22Rv1 (cell line): ENCODE data around the gene RNF181.

Experiments used
- H3K27ac ChIP-seq: fragments of 450-650 bp; 2 replicates; pipeline ENCODE4 v1.5.1; 2017
- ZFX ChIP-seq: fragments of 450-650 bp; IDR thresholded peaks from 2 replicates; pipeline ENCODE4 v1.6.1; 2017; ENCODE audit warnings: antibody characterized with exemption, borderline replicate concordance
- TF ChIP-seq, protein P1 (sequence below): fragments of 450-650 bp; IDR thresholded peaks from 2 replicates; pipeline ENCODE4 v1.5.1; 2017; ENCODE audit warnings: mild to moderate bottlenecking

Gene RNF181

DNA sequence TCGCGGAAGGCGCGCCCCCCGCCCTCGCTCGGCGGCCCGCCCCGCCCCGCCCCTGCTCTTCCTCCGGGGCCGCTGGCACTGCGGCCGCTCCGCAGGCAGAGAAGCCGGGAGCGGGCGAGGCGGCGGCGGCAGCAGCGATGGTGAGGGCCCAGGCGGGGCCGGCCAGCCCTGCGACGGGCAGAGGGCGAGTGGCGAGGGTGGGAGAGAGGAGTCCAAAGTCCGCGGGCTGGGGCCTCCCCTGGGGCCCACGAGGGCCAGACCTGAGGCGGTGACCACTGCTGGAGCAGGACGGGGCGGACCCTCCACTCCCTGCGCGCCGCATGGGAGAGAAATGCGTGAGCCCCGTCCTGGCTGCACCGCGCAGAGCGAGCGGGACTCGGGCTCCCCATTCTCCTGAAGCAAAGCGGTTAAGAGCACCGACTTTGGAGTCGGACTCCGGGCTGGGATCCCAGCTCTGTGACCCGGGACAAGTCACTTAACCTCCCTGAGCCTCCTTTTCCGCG is 11.1 kb upstream of the RNF181 start, which contains the start of gene VAMP5:
TSS of gene VAMP5 (plus strand) at position 78 of the 503 bp plus-strand sequence. CDS start at position 138, 60 bp downstream.
- TF ChIP-seq, protein P1, sequence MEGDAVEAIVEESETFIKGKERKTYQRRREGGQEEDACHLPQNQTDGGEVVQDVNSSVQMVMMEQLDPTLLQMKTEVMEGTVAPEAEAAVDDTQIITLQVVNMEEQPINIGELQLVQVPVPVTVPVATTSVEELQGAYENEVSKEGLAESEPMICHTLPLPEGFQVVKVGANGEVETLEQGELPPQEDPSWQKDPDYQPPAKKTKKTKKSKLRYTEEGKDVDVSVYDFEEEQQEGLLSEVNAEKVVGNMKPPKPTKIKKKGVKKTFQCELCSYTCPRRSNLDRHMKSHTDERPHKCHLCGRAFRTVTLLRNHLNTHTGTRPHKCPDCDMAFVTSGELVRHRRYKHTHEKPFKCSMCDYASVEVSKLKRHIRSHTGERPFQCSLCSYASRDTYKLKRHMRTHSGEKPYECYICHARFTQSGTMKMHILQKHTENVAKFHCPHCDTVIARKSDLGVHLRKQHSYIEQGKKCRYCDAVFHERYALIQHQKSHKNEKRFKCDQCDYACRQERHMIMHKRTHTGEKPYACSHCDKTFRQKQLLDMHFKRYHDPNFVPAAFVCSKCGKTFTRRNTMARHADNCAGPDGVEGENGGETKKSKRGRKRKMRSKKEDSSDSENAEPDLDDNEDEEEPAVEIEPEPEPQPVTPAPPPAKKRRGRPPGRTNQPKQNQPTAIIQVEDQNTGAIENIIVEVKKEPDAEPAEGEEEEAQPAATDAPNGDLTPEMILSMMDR: no peak
- no peak for TF ChIP-seq ZFX

DNA sequence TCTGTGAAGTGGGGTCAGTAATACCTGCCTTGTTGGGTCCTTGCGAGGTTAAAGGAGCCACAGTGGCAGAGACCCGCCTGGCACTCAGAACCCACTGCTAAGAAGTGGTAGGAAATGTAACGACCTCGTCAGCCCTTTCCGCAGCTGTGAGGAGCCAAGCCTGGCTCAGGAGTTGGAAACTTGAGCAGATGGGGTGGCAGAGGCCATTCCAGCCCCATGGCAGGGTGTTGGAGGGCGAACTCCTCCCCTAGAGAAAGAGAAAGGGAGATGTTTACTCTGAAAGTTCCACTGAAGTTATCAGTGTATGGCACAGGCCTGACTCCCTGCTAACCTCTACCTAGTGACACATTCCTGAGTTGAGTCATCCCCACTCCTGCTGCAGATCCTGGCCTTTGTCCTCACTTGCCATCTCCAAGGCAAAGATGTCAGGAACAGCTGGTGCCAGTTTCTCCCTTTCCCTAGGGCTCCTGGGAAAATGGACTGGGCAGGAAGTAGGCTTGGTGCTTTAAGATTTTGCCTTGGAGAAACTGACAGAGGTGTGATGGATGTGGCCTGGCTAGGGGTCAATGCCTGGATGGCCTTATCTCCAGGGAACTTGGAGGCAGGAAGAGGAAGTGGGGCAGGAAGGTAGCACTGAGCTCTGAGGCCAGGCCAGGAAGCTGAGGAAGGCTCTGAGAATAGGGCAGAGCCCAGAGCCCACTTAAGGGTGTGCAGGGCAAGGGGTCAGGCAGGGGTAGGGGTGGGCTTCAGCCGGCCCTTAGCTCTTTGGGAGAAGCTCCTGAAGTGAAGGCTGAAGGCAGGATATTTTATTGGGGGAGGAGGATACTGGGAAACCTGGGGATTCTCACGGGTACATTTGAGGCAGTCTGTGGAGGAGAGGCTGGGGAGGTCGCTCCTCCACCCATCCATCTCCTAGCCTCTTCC is 10.4 kb upstream of the RNF181 start:
- no peak overlapping the region for H3K27ac ChIP-seq
- TF ChIP-seq ZFX: no peak
- TF ChIP-seq, protein P1: no peak

More for the DNA sequence above, 11.1 kb upstream of the RNF181 start, which contains the start of gene VAMP5:
- H3K27ac ChIP-seq: no peak within 1 kb of the TSS

DNA sequence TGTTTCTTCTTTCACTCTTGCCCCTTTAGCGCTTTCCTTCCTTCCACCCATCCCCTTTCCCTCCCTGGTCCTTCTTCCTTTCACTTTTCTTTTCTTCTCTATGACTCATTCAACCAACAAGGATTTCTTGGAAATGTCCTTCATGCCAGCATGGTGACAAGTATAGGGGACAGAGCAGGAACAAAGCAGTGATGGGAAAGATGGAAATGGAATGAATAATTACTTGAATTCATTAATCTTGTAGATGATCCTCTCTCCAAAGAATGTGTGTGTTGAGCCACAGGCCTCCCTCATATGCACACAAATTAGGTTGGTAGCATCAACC is 9.8 kb upstream of the RNF181 start:
- no peak overlapping the region for H3K27ac ChIP-seq
- TF ChIP-seq ZFX: no peak
- TF ChIP-seq, protein P1: no peak

DNA sequence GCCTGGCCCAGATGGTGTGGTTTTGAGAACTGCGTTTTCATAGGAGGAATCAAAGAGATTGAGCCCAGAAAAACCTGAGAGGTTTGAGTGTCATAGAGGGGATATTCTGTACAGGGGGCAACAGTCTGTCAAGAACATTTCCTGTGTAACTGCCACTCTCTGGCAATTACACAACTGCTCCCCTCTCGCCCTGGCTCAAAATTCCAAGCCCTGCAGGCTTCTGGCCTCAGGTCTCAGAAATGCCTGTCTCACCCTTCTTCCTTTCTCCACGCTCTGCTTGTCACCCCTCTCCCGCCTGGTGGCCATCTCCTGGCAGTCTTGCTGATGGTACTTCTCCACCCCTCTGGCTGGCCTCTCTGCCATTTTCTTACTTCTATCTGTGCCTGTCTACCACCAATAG is 7.3 kb upstream of the RNF181 start:
- TF ChIP-seq, protein P1: no peak
- no peak for TF ChIP-seq ZFX
- no peak overlapping the region for H3K27ac ChIP-seq

DNA sequence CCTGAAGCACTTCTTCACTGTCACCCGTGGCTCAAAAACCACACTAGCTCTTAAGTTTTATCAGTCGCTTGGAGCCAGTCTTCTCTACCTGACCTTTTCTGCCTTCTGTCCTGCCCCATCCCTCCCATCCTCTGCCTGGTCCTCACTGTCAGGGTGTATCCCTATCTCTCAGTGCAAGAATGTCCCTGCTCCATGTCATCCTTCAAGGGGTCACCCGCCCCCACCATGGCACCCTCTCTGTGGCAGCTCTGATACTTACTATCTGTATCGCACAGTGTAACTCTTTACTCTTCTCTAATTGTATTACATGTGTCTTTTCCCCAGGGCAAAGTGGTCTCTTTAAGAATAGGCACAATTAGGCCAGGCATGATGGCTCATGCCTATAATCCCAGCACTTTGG is 6.9 kb upstream of the RNF181 start:
- TF ChIP-seq, protein P1: no peak
- no peak for TF ChIP-seq ZFX
- H3K27ac ChIP-seq: no peak overlapping the region

DNA sequence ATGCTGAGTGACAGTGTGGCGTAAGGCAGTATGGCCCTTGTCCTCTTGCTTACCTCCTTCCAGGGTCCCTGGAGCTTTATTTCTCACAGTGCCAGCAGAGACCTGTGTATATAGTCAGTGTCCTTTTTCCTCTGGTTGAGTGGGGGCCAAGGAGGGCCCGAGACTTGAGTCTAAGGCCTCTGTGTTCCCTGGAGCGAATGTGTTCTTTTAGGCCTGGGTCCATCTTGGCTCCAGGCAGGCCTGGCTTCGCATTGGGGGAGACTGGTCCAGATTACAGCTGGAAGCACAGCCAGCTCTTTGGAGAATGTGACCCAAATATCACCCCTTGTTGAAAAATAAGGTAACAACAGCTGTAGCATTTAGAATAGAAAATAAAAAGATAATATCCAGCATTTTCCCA is 6.4 kb upstream of the RNF181 start:
- H3K27ac ChIP-seq: no peak overlapping the region
- TF ChIP-seq, protein P1: no peak
- no peak for TF ChIP-seq ZFX
